Stimulated activated CD4-positive, alpha-beta T cell treated with anti-CD3 and anti-CD28 coated beads, Interleukin-1b, Interleukin-23, amount 100 ng/mL, for 4 hours (primary cell): Measurements from ENCODE around the gene SUGP1.

ENCODE experiments used
- DNase-seq, 2 donors: peaks; one replicate each; pipeline ENCODE4 v3.0.0-alpha.2; 2020; ENCODE audit warnings: low read depth in 2 of 2

SUGP1 gene

DNA sequence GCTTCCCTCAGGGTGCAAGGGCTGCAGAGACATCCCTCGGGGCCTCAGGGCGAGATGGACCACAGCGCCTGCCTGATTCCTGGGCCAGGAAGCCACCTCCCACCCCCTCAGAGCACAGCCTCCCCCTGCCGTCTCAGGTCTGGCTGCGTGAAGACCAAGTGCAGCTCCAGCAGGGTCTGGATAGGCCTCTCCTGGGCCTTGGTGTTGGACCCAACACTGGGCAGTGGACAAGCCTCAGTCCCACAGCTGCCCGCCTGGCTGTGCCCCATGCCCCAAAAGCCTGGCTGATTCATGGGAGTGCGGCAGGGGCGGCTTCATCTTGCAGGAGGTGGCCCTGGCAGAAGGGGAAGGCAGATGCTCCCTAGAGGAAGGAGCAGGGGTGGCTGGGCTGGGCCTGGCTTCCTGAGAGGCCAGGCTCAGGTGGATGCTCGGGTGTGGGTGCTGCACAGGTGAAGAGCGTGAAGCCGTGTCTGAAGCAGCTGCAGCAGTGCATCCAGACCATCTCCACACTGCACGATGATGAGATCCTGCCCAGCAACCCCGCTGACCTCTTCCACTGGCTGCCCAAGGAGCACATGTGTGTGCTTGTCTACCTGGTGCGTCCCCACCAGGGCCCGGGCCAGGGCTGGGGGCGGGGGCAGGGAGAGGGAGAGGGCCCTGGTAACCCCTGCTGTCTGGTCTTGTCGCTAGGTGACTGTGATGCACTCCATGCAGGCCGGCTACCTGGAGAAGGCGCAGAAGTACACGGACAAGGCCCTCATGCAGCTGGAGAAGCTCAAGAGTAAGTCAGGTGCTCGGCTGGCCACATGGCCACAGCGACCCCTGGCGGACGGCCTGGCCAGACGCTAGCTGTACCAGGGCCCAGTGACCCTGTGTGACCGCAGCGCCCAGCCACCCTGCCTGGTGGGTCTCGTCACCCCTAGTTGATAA lies 22.0 kb upstream of the SUGP1 start:
- no peak for DNase-seq

DNA sequence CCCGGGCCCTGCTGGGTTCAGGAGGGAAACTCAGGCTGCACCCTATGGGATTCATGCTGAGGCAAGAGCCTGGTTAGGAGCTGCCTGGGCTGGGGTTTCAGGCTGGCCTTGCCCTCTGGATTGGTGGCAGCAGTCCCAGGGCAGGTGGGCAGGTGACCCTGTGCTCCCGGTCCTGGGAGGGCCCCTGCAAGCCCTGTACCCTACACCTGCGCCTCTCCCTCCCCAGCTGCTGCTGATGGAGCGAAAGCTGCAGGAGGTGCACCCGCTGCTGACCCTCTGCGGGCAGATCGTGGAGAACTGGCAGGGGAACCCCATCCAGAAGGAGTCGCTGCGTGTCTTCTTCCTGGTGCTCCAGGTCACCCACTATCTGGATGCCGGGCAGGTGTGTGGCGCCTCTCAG lies 20.7 kb upstream of the SUGP1 start:
- DNase-seq = no peak

- no peak for DNase-seq
Measured at GRCh38 chr19:19338082-19338481, 17.8 kb upstream of the SUGP1 start.

GRCh38 chr19:19337120-19337519 lies 16.8 kb upstream of the SUGP1 start:
- no peak for DNase-seq

DNA sequence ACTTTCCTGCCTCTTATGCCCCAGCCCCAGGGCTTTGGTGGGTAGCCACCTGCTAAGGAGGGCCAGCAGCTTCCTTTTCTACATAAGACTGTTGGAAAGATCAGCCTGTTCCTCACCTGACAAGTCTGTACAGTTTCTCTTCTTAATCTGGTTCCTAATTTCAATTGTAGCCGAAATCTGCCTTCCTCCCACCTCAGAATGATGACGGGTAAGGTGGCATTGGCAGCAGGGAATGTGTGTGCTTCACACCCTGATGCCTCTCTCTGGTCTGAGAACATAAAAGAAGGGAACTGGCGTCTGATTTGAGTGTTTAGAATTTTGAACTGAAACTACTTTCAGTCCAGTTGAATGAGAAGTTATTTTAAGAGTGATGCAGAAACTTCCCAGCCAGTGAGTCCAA lies 16.3 kb upstream of the SUGP1 start:
- DNase-seq = no peak

- no peak for DNase-seq
Measured at GRCh38 chr19:19335408-19336158, 15.3 kb upstream of the SUGP1 start.

GRCh38 chr19:19334989-19335344 lies 14.7 kb upstream of the SUGP1 start:
- DNase-seq = no peak

DNA sequence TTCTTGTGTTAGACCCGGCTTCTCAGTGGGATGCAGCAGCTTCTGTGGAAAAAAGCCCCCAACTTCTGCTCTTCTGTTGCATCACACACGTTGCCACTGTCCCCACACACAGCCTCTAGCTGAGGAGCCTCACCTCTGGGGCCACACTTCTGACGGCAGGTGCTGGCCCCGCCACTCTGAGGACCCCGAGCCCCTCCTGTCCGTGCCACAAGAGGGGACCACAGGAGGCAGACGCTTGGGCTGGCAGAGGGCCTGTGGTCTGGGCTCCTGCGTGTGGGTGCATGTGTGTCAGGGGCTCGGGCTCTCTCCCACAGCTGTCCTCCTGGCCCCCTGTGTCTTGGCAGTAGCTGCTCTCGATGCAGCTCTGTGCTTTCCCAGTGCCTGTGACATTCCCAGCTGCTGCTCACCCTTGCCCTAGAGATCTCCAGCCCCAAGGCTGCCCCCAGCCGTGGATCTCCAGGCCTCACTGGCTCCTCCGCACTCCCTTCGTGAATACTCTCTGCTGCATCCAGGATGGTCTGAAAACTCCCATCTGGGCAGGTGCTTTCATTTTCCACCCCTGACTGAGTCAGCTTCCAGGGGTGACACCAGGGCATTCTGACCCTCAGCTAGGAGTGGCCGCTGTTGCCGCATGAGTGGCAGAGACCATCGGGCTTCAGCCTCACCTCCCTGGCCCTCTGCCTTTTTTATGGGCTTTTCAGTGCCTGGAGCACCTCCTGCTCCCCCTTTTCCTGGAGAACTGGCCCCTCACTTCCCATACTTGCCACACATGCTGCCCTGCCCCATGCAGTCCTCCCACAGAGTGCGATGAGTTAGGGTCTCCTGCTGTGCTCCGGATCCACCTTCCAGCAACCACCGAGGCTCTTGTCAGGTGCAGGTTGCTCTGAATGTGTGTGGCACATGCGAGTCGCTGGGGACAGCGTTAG lies 14.0 kb upstream of the SUGP1 start:
- DNase-seq = no peak

DNA sequence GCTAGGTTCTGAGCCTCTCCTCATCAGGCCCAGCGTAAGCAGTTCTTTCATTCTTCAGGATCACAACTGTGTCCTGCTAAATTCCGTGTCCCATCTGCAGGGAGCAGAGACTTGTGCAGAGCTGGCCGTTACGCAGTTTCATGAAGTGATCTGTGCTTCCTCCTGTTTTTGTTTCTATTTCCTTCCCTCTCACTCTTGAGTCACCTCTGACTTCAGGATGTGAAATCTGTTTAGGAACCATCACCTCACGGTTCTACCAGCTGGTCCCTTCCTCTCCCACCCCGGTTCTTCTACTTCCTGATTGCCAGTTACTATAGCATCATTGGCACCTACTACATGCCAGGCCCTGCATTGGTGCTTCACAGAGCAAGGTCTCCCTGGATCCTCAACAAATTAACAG lies 8.8 kb upstream of the SUGP1 start:
- no peak for DNase-seq

GRCh38 chr19:19327672-19328071 lies 7.4 kb upstream of the SUGP1 start:
- no peak for DNase-seq

DNA sequence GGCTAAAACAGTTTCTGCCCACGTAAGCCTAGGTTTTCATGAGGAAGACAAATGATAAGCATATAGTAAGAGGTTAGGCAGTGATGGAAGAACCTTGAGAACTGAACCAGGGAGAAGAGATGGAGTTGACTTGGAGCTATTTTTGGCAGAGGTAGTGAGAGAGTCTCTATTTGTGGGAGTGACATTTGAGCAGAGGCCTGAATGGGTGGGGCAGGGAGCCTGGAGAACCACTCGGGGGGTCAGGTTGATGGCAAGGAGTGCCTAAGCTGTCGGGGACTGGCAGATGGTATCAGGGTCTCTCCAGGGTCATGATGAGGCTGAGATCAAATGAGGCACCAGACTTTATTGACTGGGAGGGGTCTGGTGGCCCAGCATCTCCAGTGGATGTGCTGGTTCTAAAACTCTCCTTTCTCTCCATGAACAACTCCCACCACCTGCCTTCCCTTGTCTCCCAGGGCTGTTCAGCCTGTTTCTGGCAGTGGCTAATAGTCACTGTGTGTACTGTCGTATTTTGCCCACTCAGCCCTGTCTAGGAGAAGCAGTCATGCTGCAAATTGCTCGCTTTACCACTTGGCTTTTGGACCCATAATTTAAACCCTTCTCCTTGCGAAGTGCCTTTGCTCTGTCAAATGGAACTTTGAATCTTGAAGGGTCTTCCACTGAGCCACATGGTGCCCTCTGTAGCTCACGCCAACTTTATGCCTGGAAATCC lies 3.9 kb upstream of the SUGP1 start:
- DNase-seq = no peak

DNA sequence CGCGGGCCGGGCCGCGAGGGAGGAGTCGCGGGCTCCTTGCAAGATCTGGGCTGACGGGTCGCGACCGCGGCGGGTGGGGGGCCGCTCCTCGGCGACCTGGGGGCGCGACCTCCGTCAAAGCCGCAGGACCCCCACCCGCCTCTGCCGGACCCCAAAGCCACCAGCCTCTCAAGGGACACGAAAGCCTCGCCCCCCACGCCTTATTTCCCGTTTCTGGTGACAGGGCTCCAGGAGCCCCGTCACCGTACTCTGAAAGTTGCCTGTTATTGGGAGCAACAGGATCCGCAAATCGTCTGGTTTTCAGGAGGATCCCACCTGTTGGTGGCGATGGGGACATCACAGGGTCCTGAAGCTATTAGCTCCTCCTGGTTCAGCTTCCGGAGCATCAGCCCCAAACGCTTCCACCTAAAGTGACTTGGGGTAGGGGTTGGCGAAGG lies 850 bp upstream of the SUGP1 start:
- DNase-seq = no peak

GRCh38 chr19:19319732-19320360 lies 463 bp downstream of the SUGP1 start:
- DNase-seq = no peak

GRCh38 chr19:19316082-19316481 lies 4.2 kb downstream of the SUGP1 start:
- DNase-seq = no peak

DNA sequence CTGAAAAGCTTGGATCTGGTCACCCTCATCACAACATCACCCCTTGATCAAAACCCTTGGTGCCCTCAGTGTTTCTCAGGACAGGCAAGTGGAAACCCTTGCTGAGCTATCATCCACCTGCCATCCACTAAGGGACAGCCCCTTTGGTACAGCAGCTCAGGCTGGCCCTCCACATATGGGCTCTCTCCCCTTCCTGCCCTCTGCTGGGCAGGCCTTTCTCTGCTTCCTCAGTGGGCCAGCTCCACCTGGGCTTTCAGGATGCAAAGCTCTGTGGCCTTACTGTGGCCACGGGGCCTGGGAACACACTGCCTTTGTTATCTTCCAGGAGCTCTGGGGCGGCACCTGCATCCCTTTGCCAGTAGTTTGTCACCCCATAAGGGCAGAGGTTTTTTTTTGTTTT lies 4.9 kb downstream of the SUGP1 start:
- no peak for DNase-seq

GRCh38 chr19:19308373-19308772 lies 11.9 kb downstream of the SUGP1 start:
- DNase-seq = no peak

DNA sequence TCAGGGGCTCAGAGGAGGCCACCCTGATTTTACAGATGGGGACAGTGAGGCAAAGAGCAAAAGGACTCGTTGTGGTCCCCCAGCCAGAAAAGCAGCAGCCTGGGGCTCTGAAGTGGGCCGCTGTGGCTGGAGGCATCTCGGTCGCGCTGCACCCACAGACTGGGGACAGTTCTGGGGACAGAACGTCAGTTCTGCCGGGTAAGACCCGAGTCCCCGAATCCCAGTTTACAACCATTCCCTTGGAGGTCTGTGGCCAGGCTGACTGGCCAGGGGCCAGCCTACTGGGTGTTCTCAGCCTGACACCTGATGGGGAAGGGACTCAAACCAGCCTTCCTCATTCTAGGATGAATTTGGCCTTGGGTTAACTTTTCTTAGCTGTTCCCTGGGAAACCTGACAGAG lies 14.1 kb downstream of the SUGP1 start:
- DNase-seq = no peak

DNA sequence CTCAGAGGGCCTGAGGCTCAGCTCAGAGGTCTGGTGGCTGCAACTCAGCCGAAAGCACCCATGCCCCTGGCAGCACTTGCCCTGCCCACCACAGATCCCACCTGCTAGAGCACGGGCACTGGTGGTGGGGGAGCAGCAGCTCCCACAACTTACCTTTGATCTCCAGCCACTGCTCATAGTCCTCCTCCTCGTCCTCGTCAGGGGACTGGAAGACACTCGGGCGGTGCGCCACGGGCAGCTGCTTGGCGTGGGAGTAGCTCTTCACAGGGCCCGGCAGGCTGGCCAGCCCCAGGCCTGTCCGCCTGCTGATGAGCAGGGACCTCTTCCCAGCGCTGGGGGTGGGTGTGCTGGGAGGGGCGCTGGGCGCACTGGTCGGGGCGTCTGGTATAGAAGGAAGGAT lies 14.6 kb downstream of the SUGP1 start:
- no peak for DNase-seq

GRCh38 chr19:19305066-19305465 lies 15.2 kb downstream of the SUGP1 start:
- no peak for DNase-seq

GRCh38 chr19:19304186-19304965 lies 15.9 kb downstream of the SUGP1 start:
- no peak for DNase-seq
